Germinal center (tissue), 1 donor: Measurements from ENCODE around the gene BCO1.

ENCODE experiments used
- DNase-seq: peaks from one replicate; pipeline ENCODE4 v3.0.0; 2012; ENCODE audit warnings: mixed read lengths, low spot score

Gene BCO1

GRCh38 chr16:81275795-81276194, 37.3 kb downstream of the BCO1 start:
- no peak for DNase-seq

- no peak for DNase-seq
These were observed 37.8 kb downstream of the BCO1 start for GRCh38 chr16:81276323-81276722.

DNA sequence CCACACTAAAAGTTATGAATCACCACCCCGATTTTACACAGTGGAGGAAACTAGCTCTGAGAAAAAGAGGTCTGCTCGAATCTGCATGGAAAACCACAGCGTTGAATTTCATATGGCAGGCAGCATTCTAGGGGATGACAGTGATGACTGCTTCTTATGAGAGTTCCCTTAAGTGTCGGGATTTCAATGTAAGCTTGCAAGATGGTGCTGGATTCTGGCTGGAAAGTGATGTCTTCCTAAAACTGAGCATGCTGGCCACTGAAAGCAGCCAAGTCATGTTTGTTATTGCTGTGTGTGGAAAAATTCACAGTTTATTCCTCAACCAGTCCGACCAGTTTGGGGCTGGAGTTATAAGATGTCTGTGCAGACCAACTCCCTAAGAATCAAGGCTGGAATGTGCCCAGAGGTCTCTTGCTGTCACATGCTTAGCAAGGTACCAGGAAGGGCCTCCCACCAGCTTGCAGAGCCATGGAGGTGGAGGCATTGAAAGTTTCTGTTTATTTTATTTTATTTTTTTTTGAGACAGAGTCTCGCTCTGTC, 39.1 kb downstream of the BCO1 start:
- no peak for DNase-seq

DNA sequence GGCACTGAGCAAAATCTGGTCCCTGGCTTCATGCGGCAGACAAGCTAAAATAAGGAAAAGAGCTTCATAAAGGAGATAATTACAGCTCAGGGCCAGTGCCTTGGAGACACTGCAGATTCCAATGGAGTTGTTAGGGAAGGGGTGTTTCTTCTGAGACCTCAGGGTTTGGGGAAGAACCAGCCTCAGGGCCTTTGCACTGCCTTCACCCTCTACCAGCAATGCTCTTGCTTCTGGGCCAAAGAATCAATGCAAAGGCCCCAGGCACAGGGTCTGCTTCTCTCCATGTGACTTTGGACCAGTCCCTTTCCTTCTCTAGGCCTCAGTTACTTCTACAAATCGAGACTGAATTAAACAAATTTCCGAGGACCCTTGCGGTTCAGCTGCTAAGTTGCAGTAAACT, 40.0 kb downstream of the BCO1 start:
- DNase-seq, result no peak

DNA sequence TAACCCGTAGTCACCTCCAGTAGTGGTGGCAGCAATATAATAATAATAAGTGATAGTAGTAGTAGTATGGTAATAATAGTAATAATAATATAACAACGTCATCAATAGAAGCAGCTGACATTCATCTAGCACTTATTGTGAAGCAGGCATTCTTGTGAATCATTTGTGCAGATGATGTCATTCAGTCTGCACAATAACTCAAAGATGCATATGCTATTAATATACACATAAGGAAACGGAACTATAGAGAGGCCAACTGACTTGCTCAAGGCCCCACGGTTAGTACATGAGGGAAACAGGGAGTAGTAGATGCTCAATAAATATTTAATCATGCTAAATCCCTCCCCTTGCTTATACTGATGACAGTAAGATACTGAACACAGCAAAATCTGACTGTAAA, 40.9 kb downstream of the BCO1 start:
- no peak for DNase-seq

- DNase-seq, result no peak
These were observed 41.9 kb downstream of the BCO1 start for GRCh38 chr16:81280393-81280792.

DNA sequence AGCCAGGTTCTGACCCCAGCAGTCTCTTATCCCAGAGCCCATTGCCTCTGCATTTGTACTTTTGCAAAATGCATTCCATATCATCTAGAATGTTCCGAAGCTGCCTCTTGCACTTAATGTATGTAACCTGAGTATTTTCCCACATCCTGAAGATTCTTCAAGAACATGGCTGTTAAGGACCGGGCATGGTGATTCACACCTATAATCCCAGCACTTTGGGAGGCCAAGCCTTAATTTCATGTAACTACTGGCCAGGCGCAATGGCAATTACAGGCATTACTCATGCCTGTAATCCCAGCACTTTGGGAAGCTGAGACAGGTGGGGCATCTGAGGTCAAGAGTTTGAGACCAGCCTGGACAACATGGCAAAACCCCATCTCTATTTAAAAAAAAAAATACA, 44.6 kb downstream of the BCO1 start:
- DNase-seq, result no peak

GRCh38 chr16:81284995-81285600, 46.6 kb downstream of the BCO1 start:
- DNase-seq, result no peak

GRCh38 chr16:81286190-81286589, 47.7 kb downstream of the BCO1 start:
- DNase-seq, result no peak

DNA sequence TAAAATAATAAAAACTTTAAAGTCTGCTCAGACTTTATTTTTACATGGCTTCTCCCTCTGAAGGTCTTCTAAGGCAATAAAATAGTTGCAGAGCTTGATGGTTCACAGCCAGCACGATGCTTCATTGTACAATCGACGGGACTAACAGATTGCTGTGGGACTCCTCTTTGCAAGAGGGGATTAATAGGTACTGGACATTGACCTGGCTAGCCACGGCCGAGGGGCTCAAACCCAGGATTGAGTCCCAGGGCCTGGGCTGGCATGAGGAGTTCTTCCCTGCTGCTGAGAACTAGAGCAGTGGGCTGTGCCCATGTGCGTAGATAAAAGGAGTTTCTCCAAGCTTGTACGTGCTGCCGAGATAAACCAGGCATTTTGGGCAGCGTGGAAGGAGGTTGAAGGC, 52.6 kb downstream of the BCO1 start:
- DNase-seq, result no peak

- no peak for DNase-seq
These were observed 54.4 kb downstream of the BCO1 start for GRCh38 chr16:81292936-81293335.

- no peak for DNase-seq
These were observed 55.7 kb downstream of the BCO1 start for GRCh38 chr16:81293909-81294802.

DNA sequence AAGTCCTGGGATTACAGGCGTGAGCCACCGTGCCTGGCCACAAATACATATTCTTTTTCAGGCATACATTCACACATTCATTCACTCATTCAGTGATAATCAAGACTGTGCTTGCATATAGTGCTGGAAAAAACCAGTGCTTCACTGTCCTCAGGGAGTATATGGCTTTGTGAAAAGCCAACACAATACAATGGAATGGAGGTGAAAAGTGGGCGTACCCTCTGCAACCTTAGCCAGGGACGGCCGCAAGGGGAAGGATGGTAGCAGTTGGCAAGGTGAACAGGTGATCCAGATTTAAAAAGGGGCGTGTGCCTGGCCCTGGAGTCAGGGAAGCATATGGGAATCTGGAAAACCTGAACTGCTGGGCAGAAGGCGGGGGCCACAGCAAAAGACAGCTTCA, 58.1 kb downstream of the BCO1 start:
- DNase-seq, result no peak

GRCh38 chr16:81307770-81308169, 69.3 kb downstream of the BCO1 start:
- DNase-seq, result no peak

GRCh38 chr16:81310045-81310644, 71.7 kb downstream of the BCO1 start:
- DNase-seq, result no peak

DNA sequence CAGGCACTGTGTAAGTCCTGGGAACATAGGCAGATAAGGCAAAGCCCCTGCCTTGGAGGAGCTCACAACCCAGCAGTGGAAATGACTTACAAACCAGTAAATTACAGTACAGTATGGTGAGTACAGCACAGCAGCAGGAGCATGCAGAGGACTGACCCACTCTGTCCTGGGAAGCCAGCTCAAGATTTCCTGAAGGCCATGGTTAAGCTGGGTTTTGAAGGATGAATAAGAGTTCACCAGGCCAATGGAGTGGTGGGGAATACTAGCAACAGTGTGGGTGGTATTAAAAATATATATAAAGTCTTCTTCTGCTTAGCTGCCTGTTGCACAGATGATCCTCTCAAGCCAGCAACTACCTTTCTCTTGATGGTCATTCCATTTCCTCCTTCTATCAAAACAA, 73.3 kb downstream of the BCO1 start:
- no peak for DNase-seq

GRCh38 chr16:81313701-81314602, 75.5 kb downstream of the BCO1 start:
- no peak for DNase-seq

DNA sequence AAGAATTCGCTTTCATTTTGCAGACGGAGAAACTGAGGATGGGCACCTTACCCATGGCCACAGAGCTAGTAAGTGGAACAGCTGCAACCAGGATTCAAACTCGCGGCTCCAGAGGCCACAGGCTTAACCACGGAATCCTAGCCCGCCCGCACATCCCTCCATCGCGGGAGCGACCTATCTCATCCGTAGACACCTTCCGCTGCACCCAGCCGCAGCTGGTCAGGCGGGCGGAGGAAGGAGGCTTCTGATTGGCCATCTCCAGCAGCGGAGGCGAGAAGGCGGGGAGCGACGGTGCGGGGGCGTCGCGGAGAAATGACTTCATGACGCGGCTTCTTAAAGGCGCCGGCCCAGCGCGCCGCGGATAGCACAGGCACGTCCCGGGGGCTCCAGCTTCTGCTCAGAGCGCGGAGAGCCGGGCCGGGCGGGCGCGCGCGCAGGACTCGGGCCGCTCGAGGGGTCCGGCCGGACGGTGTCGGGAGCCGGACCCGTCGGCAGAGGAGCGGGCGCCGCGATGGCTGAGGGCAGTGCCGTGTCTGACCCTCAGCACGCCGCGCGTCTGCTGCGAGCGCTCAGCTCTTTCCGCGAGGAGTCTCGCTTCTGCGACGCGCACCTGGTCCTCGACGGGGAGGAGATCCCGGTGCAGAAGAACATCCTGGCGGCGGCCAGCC, 76.2 kb downstream of the BCO1 start, which contains the start of gene GAN:
TSS of gene GAN (plus strand) at position 360 of the 668 bp plus-strand sequence. CDS start at position 512, 152 bp downstream.
- peak; percentile 95 for DNase-seq

DNA sequence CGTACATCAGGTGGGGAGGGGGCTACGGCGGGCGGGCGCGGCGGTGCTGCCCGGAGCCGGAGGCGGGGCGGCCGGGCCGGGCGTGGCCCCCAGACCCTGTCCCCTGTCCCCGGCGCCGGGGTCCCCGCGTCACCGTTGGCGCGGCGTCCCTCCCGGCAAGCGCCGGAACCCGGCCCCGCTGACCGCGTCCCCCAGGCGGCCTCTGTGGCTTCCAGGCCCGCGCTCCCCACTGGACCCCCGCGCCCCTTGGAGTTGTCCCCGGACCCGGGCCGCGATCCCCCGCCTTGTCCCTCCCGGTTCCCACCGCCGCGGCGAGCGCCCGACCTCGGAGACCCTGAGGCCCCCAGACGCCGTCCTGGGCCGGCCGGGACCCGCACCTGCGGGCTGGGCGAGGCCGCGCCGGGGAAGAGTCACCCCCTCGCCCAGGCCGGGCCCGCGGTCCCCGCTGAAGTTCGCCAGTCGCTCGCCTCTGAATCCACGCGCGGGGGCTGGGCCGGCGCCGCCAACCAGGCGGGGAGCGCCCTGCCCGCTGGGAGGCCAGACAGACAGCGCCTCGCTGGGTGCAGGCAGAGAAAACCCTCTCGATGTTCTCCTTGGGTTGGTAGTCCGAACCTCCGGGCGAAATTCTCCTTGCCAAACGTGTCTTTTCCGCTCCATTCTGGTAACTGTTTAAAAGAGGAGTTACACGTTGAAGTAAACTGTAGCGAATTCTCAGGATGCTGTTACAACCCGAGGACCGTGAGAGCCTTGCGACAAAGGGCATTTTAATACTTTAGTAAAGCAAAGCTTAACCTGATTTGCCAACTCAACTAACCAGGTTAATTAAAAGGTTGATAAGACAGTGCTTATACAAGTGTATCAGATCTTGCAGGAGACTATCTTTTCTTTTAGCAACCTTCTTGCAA, 77.0 kb downstream of the BCO1 start:
- peak; percentile 42 for DNase-seq

- no peak for DNase-seq
These were observed 77.6 kb downstream of the BCO1 start for GRCh38 chr16:81316176-81316496.
